RPMI7951 (cell line): ENCODE data around the gene PDK2. TPM values are rescaled to one million over a fixed set of nuclear protein-coding genes. Genes with fewer than 3 reads are reported as not detected.

Source experiments
- DNase-seq: peaks from one replicate; pipeline ENCODE4 v3.0.0-alpha.2; 2012; ENCODE audit warnings: low read depth
- total RNA-seq: library from RNA; depleted of rRNA; stranded (reverse); fragments of >200 nt; shearing (Covaris generic); gene quantifications from 2 replicates; pipeline ENCODE4 v1.2.3, GENCODE V29; 2014

Gene PDK2
- total RNA-seq, 1 experiment from 2014 or later = 19.2 TPM

DNA sequence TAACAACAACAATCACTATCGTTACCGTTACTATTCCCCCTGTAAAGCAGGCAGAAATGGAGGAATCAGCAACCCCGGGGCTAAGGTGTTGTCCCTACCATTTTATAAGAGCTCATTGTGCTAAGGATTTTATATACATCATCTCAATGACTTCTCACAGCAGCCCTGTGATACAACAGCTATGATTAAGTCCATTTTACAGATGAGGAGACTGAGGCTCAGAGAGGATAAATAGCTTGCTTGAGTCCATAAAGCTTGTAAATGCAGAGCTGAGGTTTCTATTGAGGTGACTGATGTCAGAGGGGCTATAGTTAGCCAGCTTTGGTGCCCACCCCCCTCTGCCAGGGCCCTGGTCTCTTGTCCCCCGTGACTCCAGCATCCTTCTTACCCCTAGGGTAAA lies 16.7 kb upstream of the PDK2 start:
- DNase-seq = no peak

DNA sequence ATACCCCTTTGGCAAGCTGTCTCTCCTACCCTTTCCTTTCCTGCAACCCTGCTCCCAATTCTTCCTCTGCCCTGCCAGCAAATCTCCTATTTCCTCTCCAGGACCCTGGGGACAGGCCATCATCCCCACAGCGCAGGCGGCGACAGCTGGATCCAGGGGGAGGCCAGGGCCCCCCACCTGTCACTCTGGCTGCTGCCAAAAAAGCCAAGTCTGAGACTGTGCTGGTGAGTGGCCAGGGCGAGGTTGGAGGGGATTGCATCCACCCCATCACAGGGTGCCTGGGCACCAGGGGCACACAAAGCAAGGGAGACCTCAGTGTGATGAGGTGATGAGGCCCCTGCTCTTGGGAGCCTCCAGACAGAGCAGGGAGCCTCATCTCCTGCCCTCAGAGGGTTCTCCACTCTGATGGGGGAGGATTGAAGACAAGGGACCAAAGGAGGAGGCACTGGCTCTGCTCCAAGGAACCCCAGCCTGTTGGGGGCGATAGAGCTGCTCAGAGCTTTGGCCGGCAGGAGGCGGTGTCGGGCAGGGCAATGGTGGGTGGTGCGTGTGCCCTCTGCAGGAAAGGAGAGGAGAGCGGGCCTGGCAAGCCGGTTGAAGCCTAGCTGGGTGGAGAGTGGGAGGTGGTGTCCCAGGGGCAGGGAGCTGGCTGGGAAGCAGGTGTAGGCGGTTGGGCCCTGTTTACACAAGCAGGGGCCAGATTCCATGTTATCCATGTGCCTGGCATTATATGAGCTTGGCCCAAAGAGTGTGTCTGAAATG lies 15.6 kb upstream of the PDK2 start:
- DNase-seq = no peak

DNA sequence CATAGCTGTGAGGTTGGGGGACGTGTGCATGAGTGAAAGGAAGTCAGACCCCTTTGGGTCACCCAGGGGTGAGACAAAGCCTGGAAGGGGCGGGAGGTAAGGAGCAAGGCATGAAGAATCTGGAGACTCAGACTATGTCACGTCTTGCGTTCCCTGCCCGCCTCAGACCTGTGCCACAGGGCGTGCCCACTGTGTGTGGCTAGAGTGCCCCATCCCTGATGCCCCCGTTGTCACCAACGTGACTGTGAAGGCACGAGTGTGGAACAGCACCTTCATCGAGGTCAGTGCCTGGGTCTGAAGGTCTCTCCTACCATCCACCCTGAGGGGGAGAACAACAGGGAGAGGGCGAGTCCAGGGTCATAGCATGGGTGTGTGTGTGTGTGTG lies 15.1 kb upstream of the PDK2 start:
- no peak for DNase-seq

DNA sequence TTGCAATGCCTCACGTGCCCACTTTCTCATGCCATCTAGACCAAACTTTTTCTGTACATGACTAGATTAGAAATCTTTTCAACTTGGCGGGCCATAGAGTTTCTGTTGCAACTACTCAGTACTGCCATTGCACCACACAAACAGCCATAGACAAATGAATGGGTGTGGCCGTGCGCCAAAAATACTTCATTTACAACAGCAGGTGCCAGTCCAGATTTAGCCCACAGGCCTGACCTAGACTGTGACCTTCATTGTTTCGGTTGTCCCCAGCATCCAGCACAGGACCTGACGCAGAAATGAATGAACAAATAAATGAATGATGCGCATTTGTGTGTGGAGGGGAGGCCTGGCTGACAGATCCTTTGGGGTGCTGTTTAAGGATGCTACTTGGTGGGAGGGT lies 14.3 kb upstream of the PDK2 start:
- DNase-seq = no peak

DNA sequence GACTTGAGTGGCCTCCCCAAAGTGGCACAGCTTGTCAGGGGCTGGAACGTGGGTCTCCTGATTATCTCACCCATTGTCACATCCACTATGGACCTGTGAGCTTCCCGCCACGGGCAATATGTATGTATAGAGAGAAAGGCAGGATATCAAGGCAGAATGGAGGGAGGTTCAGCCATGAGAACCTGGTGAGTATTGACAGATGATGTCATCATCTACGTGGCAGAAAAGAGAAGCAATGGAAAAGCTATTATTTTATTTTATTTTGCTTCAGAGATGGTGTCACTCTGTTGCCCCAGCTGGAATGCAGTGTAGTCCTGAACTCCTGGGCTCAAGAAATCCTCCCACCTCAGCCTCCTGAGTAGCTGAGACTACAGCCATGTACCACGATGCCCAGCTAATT lies 13.4 kb upstream of the PDK2 start:
- no peak for DNase-seq

DNA sequence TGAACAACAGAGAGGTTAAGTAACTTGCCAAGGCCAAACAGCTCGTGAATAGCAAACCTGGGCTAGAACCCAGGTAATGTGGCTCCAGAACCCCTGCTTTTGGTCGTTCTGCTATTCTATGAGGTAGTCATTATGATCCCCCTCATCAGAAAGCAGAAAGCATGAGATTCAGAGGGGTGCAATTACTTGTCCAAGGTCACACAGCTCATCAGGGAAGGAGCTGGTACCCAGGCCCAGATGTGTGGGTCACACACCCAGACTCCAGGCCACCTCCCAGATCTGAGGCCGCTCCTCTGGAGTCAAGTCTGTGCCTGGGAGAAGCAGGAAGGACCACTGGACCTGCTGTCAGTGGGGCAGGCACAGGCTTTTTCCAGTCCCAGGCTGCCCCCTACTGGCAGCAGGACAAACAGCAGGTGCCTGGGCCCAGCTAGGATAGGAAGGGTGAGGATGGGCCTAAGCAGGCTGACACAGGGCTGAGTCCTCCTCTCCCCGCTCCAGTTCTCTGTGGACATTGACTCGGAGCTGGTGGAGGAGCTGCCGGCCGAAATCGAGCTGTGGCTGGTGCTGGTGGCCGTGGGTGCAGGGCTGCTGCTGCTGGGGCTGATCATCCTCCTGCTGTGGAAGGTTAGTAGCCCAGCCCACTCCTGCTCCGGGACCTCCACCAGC lies 7.8 kb upstream of the PDK2 start:
- DNase-seq = peak; percentile 61

DNA sequence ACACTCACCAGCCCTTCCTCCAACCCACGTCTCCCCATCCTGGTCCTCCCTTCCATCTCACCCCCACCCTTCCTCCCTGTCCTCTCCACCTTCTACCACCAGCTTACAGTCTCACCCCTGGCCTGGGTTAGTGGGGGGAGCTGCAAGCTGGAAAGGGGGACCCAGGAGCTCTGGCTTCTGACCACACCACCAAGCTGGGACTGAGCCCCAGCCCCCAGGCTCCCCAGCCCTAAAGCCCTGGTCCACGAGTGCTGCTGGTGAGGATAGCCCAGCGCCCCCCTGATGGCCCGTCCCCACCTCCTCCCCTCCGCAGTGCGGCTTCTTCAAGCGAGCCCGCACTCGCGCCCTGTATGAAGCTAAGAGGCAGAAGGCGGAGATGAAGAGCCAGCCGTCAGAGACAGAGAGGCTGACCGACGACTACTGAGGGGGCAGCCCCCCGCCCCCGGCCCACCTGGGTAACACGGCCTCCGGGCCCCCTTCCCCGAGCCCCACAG lies 7.2 kb upstream of the PDK2 start:
- DNase-seq = no peak

DNA sequence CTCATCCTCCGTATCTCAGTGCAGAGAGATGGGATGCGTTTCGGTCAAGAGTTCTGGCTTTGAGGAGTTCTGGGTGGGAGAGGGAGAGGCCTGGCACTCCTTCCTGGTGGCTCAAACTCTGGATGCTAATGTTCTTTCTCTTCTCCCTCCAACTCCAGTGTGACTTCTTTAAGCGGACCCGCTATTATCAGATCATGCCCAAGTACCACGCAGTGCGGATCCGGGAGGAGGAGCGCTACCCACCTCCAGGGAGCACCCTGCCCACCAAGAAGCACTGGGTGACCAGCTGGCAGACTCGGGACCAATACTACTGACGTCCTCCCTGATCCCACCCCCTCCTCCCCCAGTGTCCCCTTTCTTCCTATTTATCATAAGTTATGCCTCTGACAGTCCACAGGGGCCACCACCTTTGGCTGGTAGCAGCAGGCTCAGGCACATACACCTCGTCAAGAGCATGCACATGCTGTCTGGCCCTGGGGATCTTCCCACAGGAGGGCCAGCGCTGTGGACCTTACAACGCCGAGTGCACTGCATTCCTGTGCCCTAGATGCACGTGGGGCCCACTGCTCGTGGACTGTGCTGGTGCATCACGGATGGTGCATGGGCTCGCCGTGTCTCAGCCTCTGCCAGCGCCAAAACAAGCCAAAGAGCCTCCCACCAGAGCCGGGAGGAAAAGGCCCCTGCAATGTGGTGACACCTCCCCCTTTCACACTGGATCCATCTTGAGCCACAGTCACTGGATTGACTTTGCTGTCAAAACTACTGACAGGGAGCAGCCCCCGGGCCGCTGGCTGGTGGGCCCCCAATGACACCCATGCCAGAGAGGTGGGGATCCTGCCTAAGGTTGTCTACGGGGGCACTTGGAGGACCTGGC lies 6.0 kb upstream of the PDK2 start:
- DNase-seq = no peak

DNA sequence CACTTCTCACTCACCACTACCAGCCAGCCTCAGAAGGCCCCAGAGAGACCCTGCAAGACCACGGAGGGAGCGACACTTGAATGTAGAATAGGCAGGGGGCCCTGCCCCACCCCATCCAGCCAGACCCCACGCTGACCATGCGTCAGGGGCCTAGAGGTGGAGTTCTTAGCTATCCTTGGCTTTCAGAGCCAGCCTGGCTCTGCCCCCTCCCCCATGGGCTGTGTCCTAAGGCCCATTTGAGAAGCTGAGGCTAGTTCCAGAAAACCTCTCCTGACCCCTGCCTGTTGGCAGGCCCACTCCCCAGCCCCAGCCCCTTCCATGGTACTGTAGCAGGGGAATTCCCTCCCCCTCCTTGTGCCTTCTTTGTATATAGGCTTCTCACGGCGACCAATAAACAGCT lies 5.1 kb upstream of the PDK2 start:
- no peak for DNase-seq

DNA sequence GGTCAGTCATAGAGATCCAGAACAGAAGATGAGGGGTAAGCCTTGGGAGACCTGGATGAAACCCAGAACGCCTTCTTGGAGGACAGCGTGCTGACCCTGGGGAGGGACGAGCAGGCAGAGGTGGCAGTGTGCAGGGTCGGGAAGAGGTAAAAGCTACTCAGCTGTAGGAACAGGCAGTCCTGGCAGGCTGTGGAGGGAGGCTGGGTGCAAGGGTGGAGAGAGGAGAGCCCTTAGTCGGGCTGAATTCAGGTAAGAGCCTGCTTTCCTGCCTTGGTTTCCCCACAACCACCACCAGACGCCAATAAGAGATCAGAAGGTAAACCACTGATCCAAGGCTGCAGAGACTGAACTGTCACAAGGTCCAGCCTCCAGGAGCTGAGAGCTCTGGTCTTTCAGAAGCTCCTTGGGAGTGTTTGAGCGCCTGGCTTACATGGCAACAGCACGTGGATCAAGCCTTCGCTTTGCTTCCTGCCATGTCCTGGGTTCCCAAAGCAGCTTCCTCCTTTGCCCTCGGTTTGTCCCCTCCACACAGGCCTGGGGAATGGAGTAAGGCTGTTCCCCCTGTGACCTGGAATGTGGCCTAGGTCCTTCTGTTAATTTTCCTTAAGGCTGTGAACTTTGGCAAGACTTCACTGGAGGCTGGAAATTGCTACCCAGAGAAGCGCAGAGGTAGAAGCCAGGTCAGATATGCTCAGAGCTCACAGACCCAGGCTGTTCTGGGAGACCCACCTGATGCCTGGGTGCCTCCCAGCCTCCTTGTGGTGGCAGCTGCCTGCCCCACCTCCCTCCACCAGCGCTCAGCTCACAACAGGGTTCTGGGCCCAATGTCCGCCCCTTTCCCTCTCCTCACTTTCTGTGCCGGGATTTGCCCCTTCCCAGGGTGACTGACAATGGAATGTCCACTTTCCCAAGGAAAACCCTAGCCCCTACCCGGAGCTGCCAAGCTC lies 3.9 kb upstream of the PDK2 start:
- no peak for DNase-seq

DNA sequence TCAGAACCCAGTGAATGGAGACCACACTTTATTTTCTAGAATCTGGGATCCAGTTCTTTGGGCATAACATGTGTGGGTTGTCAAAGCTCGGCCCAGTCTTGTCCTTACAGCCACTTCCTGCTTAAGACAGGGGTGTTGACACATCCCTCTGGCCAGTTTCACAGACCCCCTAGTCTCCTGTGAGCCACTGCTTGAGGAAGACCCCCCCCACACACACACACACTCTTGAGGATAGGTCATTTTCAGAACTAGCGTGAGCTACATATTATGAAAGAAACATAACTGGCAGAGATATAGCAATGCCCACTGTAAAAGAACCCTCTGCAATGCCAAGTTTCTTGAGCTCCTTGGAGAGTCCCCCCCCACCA lies 3.2 kb upstream of the PDK2 start:
- no peak for DNase-seq

DNA sequence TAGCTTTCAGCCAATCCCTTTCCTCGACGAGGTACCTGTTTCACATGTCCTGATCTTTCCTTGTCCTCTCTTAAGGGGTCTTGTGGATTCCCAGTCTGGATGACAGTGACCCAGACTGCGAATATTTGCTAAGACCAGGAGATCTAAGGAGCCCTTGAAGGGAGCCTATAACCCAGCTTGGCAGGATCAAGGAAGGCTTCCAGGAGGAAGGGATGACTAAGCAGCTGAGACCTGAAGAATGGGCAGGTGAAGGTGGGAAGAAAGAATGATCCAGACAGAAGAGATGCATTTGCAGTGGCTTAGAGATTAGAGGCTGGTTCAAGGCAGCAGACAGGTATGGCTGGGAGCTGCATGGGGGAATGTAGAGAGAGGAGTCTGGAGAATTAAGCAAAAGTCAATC lies 1.9 kb upstream of the PDK2 start:
- no peak for DNase-seq

DNA sequence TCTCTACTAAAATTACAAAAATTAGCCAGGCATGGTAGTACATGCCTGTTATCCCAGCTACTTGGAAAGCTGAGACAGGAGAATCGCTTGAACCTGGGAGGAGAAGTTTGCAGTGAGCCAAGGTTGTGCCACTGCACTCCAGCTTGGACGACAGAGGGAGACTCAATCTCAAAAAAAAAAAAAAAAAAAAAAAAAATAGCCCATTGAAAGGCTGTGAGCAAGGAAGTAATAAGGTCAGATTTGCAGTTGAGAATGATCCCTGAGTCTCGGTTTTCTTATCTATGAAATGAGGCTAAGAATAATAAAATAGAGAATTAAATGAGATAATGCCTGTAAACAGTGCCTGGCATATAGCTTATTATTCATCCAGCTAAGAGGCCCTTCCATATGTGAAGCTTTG lies 1.3 kb upstream of the PDK2 start:
- no peak for DNase-seq

DNA sequence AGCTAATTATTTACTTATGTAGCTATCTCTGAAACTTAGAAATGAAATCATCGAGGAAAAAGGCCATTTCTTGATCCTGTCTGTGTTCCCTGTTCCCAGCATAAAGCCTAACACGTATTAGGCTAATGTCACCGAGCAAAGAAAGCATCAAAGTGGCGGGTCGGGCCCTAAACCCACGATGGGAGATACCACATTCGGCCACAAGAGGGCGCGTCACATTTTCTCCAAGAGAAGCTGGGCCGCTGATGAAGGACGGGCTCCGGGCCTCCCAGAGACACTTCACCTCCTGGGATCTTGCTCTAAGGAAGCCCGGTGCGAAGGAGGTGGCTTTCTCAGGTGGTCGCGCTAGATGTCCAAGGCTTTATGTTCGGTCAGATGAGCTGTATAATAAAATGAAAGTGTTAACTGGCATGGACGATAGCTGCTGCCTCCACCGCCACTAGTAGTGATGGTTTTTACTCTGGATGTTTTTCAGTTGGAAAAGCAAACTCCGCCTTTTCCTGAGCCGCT lies 853 bp upstream of the PDK2 start:
- peak; percentile 78 for DNase-seq

DNA sequence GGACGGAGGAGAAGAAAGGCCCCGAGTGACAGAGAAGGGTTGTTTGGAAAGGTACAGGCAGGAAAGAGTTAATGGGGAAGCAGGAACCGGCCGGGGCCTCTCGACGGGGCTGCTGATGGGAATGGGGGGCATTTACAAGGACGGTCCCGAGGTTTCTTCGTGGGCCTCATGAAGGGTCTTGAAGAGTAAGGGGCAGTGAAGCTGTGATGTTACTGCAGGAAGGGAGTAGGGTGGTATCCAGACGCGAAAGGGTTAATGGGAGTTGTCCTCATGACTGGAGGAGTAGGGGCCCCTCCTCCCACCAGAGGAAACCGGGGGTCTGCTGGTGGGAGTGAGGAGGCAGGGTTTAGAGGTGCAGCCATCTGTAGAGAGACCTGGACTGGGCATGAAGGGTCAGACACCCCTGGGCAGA lies 481 bp downstream of the PDK2 start:
- no peak for DNase-seq

DNA sequence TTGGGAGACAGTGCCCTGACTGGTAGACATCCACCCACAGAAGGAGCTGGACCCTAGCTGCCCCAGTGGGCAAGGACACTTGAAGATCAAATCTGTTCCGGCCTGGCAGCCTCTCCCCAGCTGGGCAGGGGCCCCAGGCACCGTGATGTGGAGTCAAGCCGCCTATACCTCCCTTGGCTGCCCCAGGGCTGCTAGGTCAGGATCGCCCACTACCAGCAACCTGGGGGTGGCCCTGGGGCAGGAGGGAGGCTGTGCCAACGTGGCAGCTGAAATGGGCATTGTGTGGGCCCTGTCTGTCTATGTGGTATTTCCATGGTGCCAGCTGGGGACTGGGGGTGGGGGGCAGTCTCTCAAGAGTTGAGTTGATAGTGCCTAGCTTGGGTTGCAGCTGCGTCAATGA lies 941 bp downstream of the PDK2 start:
- no peak for DNase-seq

DNA sequence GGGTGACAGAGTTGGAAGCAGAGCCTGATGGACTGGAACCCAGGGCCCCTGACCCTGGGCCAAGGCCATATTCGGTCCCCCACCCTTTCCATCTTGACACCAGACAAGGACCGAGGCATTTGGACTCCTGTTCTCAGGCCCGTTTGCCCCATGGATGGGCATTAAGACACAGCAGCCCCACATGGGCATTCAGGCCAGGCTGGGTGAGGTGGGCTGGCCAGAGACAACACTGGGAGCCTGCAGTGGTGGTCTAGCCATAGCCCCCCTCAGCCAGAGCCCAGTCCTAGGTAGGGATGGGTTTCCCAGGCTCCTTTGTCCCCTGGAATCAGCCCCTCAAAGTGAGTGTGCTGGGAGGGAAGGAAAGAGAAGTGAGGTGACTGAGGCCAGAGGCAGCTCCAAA lies 1.6 kb downstream of the PDK2 start:
- DNase-seq = no peak

DNA sequence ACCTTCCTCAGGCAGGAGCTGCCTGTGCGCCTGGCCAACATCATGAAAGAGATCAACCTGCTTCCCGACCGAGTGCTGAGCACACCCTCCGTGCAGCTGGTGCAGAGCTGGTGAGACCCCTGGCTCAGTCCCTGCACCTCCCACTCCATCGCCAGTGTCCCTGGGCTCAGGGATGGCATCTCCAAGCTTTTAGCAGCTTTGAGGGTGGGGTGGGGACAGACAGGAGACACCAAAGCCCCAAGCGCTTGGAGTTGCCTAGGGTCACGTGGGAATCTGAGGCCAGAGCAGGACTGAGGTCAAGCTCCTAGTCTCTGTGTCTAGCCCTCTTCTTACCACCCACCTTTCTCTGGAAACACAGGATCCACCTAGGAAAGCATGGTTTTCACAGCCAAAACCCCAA lies 2.3 kb downstream of the PDK2 start:
- DNase-seq = no peak

DNA sequence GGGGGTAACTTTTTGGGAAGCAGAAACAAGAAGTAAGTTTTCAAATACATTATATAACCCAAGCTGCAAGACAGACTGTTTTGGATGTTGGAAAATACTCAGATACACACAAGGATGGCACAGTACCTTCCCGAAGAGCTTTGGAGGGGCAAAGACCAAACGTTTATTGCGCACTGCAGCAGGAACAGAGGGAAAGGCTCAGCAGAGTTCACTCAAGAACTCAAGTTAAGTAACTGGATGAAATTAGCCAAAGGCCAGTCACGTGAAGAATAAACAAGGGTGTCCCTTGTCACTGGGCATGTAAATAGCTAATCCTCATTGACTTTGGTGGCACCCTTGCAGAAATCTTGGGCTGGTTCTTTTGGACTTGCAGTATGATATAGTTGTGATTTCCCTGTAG lies 2.8 kb downstream of the PDK2 start:
- no peak for DNase-seq

DNA sequence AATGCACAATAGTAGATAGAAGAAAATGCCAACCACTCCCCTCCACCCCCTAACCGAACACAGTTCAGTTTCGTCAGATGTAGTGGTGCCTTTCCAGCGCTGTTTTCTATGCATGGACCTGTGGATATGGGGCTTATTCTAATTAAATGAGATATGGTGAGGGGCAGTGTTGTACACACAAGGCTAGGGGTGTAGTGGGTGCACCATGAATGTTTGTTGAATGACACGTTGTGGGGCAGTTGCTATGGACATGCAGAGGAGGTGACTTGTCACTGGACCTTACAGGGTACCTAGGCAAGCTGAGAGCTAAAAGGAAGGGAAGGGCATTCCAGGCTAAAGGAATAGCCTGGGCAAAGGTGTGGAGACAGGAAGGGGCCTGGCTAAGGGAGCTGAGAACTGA lies 3.4 kb downstream of the PDK2 start:
- no peak for DNase-seq

DNA sequence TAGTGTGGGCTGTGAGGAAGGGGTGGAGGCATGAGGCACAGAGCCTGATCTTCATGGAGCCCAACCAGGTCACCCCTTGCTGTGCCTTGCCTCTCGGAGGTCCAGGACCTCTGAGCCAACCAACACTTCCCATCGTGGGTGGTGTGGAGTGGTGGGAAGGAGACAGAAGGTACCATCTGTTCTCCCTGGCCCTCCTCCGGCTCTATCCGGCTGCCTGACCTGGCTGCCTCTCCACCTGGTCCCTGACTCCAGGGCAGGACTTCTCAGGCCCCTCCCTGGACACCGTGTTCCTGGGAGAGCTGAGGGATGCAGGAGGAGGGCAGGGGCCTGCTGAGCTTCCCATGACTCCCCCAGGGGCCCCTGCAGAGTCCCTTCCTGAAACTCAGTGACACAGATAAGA lies 3.9 kb downstream of the PDK2 start:
- DNase-seq = no peak
